T-helper 1 cell treated with Interleukin-12 subunit alpha and Interleukin-12 subunit beta and Interleukin-4 antibody, amounts not matched to agents 30 μg/mL and 1 μg/mL, for 36 hours (primary cell): ENCODE measurements around the gene AUTS2.

Source experiments
- H3K27ac Mint-ChIP-seq: one replicate; pipeline ENCODE4 v1.8.0; 2021; ENCODE audit warnings: mild to moderate bottlenecking, mixed read lengths
- H3K27me3 Mint-ChIP-seq: one replicate; pipeline ENCODE4 v1.8.0; 2021; ENCODE audit warnings: low read depth, mixed read lengths
- H3K36me3 Mint-ChIP-seq: one replicate; pipeline ENCODE4 v1.8.0; 2021; ENCODE audit warnings: low read depth, mixed read lengths
- H3K4me1 Mint-ChIP-seq: one replicate; pipeline ENCODE4 v1.8.0; 2021; ENCODE audit warnings: low read depth, mixed read lengths
- H3K4me3 Mint-ChIP-seq: one replicate; pipeline ENCODE4 v1.8.0; 2021; ENCODE audit warnings: mild to moderate bottlenecking, moderate library complexity, mixed read lengths
- H3K9me3 Mint-ChIP-seq: one replicate; pipeline ENCODE4 v1.8.0; 2021; ENCODE audit warnings: mixed read lengths

The AUTS2 gene

GRCh38 chr7:69961436-69961835, 363.2 kb downstream of the AUTS2 start:
- H3K9me3 Mint-ChIP-seq: no peaks in the 10 kb centered on the region
- H3K27me3 Mint-ChIP-seq: no peaks in the 10 kb centered on the region
- peaks cover 3% of the 10 kb centered on the region for H3K4me1 Mint-ChIP-seq
- no peaks in the 10 kb centered on the region for H3K36me3 Mint-ChIP-seq
- no peak overlapping the region for H3K4me3 Mint-ChIP-seq
- H3K27ac Mint-ChIP-seq: no peak overlapping the region

GRCh38 chr7:69962186-69963065, 364.2 kb downstream of the AUTS2 start:
- Mint-ChIP-seq H3K4me3 (no peak overlapping the region), H3K36me3 (no peaks in the 10 kb centered on the region), H3K27ac (no peak overlapping the region), H3K27me3 (no peaks in the 10 kb centered on the region), H3K4me1 (peaks cover 3% of the 10 kb centered on the region), H3K9me3 (no peaks in the 10 kb centered on the region)

GRCh38 chr7:69963393-69963792, 365.1 kb downstream of the AUTS2 start:
- Mint-ChIP-seq H3K36me3 (no peaks in the 10 kb centered on the region), H3K27ac (no peak overlapping the region), H3K4me1 (peaks cover 3% of the 10 kb centered on the region), H3K27me3 (no peaks in the 10 kb centered on the region), H3K4me3 (no peak overlapping the region), H3K9me3 (no peaks in the 10 kb centered on the region)

GRCh38 chr7:69966766-69967591, 368.7 kb downstream of the AUTS2 start:
- no peak overlapping the region for H3K4me3 Mint-ChIP-seq
- no peaks in the 10 kb centered on the region for H3K27me3 Mint-ChIP-seq

GRCh38 chr7:69967689-69968450, 369.6 kb downstream of the AUTS2 start:
- Mint-ChIP-seq H3K27me3 (no peaks in the 10 kb centered on the region), H3K36me3 (no peaks in the 10 kb centered on the region), H3K4me1 (no peaks in the 10 kb centered on the region), H3K9me3 (no peaks in the 10 kb centered on the region), H3K4me3 (no peak overlapping the region), H3K27ac (no peak overlapping the region)

More at GRCh38 chr7:69966766-69967591, 368.7 kb downstream of the AUTS2 start:
- peaks cover 3% of the 10 kb centered on the region for H3K4me1 Mint-ChIP-seq
- no peaks in the 10 kb centered on the region for H3K36me3 Mint-ChIP-seq
- H3K27ac Mint-ChIP-seq: no peak overlapping the region
- H3K9me3 Mint-ChIP-seq: no peaks in the 10 kb centered on the region

- no peak overlapping the region for H3K27ac Mint-ChIP-seq
- no peaks in the 10 kb centered on the region for H3K27me3 Mint-ChIP-seq
- H3K4me3 Mint-ChIP-seq: no peak overlapping the region
- H3K9me3 Mint-ChIP-seq: no peaks in the 10 kb centered on the region
- H3K4me1 Mint-ChIP-seq: no peaks in the 10 kb centered on the region
- H3K36me3 Mint-ChIP-seq: no peaks in the 10 kb centered on the region
These were observed 370.8 kb downstream of the AUTS2 start for GRCh38 chr7:69968969-69969556.

- Mint-ChIP-seq H3K4me1 (no peaks in the 10 kb centered on the region), H3K27me3 (no peaks in the 10 kb centered on the region), H3K4me3 (no peak overlapping the region), H3K9me3 (peaks cover 4% of the 10 kb centered on the region), H3K27ac (no peak overlapping the region), H3K36me3 (no peaks in the 10 kb centered on the region)
These were observed 383.4 kb downstream of the AUTS2 start for GRCh38 chr7:69981646-69982045.

GRCh38 chr7:69982197-69982596, 383.9 kb downstream of the AUTS2 start:
- Mint-ChIP-seq H3K36me3 (no peaks in the 10 kb centered on the region), H3K9me3 (no peaks in the 10 kb centered on the region), H3K4me3 (no peak overlapping the region), H3K27ac (no peak overlapping the region), H3K4me1 (no peaks in the 10 kb centered on the region), H3K27me3 (no peaks in the 10 kb centered on the region)

- Mint-ChIP-seq H3K4me3 (no peak overlapping the region), H3K9me3 (no peaks in the 10 kb centered on the region), H3K36me3 (no peaks in the 10 kb centered on the region), H3K27ac (no peak overlapping the region), H3K27me3 (no peaks in the 10 kb centered on the region), H3K4me1 (no peaks in the 10 kb centered on the region)
These were observed 391.3 kb downstream of the AUTS2 start for GRCh38 chr7:69989551-69989950.

GRCh38 chr7:69992938-69993337, 394.7 kb downstream of the AUTS2 start:
- no peak overlapping the region for H3K27ac Mint-ChIP-seq
- H3K36me3 Mint-ChIP-seq: no peaks in the 10 kb centered on the region
- no peak overlapping the region for H3K4me3 Mint-ChIP-seq
- no peaks in the 10 kb centered on the region for H3K9me3 Mint-ChIP-seq
- H3K4me1 Mint-ChIP-seq: no peaks in the 10 kb centered on the region
- no peaks in the 10 kb centered on the region for H3K27me3 Mint-ChIP-seq

- Mint-ChIP-seq H3K4me3 (no peak overlapping the region), H3K36me3 (no peaks in the 10 kb centered on the region), H3K27me3 (no peaks in the 10 kb centered on the region), H3K4me1 (no peaks in the 10 kb centered on the region), H3K9me3 (no peaks in the 10 kb centered on the region), H3K27ac (no peak overlapping the region)
These were observed 395.9 kb downstream of the AUTS2 start for GRCh38 chr7:69994218-69994617.

GRCh38 chr7:69994886-69995542, 396.7 kb downstream of the AUTS2 start:
- Mint-ChIP-seq H3K9me3 (no peaks in the 10 kb centered on the region), H3K27ac (no peak overlapping the region), H3K4me1 (no peaks in the 10 kb centered on the region), H3K27me3 (no peaks in the 10 kb centered on the region), H3K36me3 (no peaks in the 10 kb centered on the region), H3K4me3 (no peak overlapping the region)

GRCh38 chr7:69996121-69996520, 397.8 kb downstream of the AUTS2 start:
- H3K36me3 Mint-ChIP-seq: no peaks in the 10 kb centered on the region
- no peak overlapping the region for H3K27ac Mint-ChIP-seq
- no peaks in the 10 kb centered on the region for H3K4me1 Mint-ChIP-seq
- no peaks in the 10 kb centered on the region for H3K9me3 Mint-ChIP-seq
- H3K27me3 Mint-ChIP-seq: no peaks in the 10 kb centered on the region
- no peak overlapping the region for H3K4me3 Mint-ChIP-seq
